GM19023 (cell line): Measurements from ENCODE around the gene CELSR3.

Experiments
- ATAC-seq: cut with Tn5 transposase; IDR thresholded peaks from one replicate; pipeline ENCODE4 v1.9.1; 2021; ENCODE audit warnings: mild to moderate bottlenecking, moderate library complexity; ENCODE audit not compliant: unreplicated experiment

CELSR3 gene

DNA sequence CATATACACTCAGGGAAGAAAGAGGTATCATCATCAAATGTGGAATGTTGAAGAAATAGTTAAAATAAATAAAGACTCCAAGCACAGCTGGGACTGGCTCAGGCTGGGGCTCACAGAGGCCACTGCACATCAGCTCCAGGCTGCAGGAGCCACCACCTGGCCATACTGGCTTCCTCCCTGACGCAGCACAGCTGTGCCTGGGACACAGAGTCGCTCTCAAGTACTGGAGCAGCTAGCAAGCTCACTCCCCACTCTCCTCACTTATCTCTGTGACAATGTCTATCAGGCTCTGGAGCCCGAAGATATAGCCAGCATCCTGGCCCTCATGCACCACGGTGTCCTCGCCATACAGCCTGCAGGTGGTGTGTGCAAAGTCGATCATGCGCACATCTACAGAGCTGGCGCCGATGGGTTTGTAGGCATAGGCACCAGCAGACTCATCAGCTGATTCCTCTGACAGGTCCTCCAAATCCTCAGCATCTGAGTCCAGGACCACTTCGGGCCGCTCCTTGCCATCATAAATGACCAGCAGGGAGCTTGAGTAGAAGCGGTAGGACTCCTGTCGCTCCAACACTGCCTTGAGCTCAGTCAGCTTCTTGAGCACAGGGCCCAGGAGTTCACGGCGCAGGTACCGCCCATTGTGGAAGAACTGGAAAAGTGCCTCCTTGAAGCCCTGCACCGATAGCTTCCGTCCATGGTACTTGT, 25.5 kb upstream of the CELSR3 start:
- ATAC-seq = no peak

DNA sequence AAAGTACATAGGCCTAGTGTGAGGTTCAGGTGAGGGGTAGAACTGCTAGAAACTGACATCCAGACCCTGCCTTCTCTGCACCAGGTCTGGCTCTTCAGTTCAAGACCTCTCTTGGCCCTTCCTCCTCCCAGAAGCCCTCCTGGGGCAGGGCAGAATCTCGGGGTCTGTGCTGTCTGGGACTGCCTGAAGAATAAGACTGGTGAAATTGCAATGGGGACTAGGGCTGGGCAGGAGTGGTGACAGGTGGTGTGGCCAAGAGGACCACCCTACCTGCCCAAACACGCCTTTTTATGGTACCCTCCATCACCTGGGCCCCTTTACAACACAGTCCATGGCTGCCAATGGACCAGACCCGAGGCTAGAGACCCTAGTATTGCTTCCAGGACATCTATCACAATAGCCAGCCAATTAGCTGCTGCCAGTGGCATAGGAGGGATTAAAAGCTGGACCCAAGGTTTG, 24.6 kb upstream of the CELSR3 start:
- ATAC-seq = no peak

DNA sequence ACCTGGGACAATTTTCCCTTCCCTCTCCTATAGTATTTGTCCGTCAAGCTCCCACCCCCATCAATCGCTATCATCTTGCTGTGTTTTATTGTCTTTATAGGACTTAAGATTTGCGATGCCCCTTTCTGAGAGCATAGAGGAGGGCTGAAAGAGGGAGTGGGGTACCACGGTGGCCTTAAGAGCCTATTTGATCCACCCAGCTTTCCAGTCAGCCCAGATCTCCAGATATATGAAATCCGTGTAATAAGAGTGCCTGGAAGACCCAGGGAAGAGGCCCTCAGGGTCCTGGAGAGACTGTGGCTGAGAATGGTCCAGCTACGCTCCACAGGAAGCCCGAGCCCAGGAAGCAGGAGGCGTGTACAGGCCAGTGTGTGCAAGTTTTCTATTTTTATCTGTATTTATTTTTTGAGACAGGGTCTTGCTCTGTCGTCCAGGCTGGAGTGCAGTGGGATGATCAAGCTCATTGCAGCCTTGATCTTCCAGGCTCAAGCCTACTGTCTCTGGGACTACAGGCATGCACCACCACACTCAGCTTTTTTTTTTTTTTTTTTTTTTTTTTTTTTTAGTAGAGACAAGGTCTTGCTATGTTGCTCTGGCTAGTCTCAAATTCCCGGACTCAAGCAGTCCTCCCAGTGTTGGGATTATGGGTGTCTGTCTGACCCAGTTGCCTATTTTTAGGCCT, 24.0 kb upstream of the CELSR3 start:
- ATAC-seq = no peak

GRCh38 chr3:48685603-48686511, 23.2 kb upstream of the CELSR3 start, which contains the start of gene NCKIPSD:
Gene NCKIPSD, minus strand, starts transcription at chr3:48685915. Its CDS starts 108 bp downstream, at chr3:48685807.
- ATAC-seq = peak; percentile 84

GRCh38 chr3:48685293-48685602, 22.6 kb upstream of the CELSR3 start:
- no peak for ATAC-seq

- ATAC-seq = no peak
Measured at GRCh38 chr3:48684480-48685143, 21.9 kb upstream of the CELSR3 start.

DNA sequence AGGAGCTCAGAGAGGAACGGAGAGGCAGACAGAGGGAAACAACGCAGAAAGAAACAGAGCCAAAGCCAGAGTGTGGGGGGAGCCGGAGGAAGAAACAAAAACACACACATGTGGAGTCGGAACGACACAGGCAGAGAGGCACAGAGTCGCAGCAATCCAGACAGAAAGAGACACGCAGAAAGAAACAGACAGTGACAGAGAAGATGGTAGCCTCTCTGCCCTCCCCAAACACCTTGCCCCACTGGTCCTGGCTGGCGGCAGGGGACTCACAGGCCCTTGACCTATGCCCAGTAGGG, 21.3 kb upstream of the CELSR3 start:
- no peak for ATAC-seq

DNA sequence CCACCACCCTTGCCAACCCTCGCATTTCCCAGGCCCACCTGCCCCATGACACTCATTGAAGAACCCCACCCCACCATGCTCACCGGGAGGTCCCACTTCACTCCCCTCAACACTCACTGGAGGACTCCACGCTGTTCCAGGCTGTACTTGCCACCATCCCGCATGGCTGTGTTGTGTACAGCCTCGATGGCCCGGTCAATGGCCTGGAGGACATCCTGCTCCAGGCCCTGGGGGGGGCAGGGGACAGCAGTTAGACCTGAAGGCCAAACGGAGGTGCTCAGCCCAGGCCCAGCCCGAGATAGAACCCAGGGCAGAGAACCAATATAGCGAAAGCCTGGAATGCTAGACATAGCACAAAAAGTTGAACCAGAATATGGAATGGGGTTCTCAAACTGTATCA, 20.1 kb upstream of the CELSR3 start:
- ATAC-seq = no peak

GRCh38 chr3:48681974-48682610, 19.4 kb upstream of the CELSR3 start:
- no peak for ATAC-seq

- ATAC-seq = no peak
Measured at GRCh38 chr3:48681541-48681880, 18.8 kb upstream of the CELSR3 start.

GRCh38 chr3:48680811-48681540, 18.3 kb upstream of the CELSR3 start:
- ATAC-seq = no peak

- no peak for ATAC-seq
Measured at GRCh38 chr3:48679411-48680391, 17.0 kb upstream of the CELSR3 start.

GRCh38 chr3:48678566-48679380, 16.1 kb upstream of the CELSR3 start:
- no peak for ATAC-seq

GRCh38 chr3:48678056-48678455, 15.4 kb upstream of the CELSR3 start:
- no peak for ATAC-seq

GRCh38 chr3:48674505-48674904, 11.8 kb upstream of the CELSR3 start:
- no peak for ATAC-seq

DNA sequence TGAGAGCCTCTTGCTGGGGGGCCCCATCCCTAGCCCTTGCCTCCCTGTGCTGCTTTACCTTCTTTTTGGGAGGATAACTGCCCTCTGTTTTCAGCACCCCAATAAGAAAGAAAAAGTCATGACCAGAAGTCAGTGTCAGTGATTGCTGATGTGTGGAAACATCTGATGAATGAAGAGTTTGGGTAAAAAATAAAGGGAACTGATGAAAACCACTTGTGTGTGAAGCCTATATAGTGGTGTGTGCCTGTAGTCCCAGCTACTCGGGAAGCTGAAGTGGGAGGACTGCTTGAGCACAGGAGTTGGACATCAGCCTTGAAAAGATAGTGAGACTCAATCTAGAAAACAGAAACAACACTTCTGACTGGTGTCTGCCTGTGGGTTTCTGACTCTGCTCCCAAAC, 9.8 kb upstream of the CELSR3 start:
- no peak for ATAC-seq

GRCh38 chr3:48664929-48665328, 2.2 kb upstream of the CELSR3 start:
- ATAC-seq = no peak

- no peak for ATAC-seq
Measured at GRCh38 chr3:48664313-48664644, 1.6 kb upstream of the CELSR3 start.
